Measurements from ENCODE around the gene PGK2.
"Not testable (repeated sequence)": the region's sequence is repeated elsewhere in the genome, so short reads cannot be mapped to it uniquely, and the experiment has no call there.

The PGK2 gene

GRCh38 chr6:49787176-49787575, at the start of gene PGK2:
Gene PGK2, minus strand, starts transcription at chr6:49787285. Its CDS starts 98 bp downstream, at chr6:49787187.
- DNase-seq, result no peak

GRCh38 chr6:49835140-49835539, 48.1 kb upstream of the PGK2 start:
- no peak for DNase-seq

GRCh38 chr6:49833386-49833785, 46.3 kb upstream of the PGK2 start:
- DNase-seq, result no peak

GRCh38 chr6:49826743-49827406, 39.8 kb upstream of the PGK2 start:
- no peak for DNase-seq

- DNase-seq, result no peak
Observed at GRCh38 chr6:49815166-49815565, 28.1 kb upstream of the PGK2 start.

GRCh38 chr6:49813248-49813647, 26.2 kb upstream of the PGK2 start:
- DNase-seq, result no peak

- no peak for DNase-seq
Observed at GRCh38 chr6:49806145-49806544, 19.1 kb upstream of the PGK2 start.

- DNase-seq, result no peak
Observed at GRCh38 chr6:49805246-49805645, 18.2 kb upstream of the PGK2 start.

GRCh38 chr6:49801525-49801924, 14.4 kb upstream of the PGK2 start:
- DNase-seq, result no peak

- DNase-seq, result no peak
Observed at GRCh38 chr6:49799090-49799489, 12.0 kb upstream of the PGK2 start.

- DNase-seq, result not testable (repeated sequence)
Observed at GRCh38 chr6:49796842-49797455, 9.9 kb upstream of the PGK2 start.

- no peak for DNase-seq
Observed at GRCh38 chr6:49790341-49790740, 3.3 kb upstream of the PGK2 start.

GRCh38 chr6:49784272-49784671, 2.8 kb downstream of the PGK2 start:
- no peak for DNase-seq

- no peak for DNase-seq
Observed at GRCh38 chr6:49782725-49783124, 4.4 kb downstream of the PGK2 start.

GRCh38 chr6:49782293-49782692, 4.8 kb downstream of the PGK2 start:
- DNase-seq, result no peak

GRCh38 chr6:49776444-49776843, 10.6 kb downstream of the PGK2 start:
- no peak for DNase-seq

- DNase-seq, result no peak
Observed at GRCh38 chr6:49775043-49775442, 12.0 kb downstream of the PGK2 start.

- DNase-seq, result no peak
Observed at GRCh38 chr6:49772285-49772684, 14.8 kb downstream of the PGK2 start.

- no peak for DNase-seq
Observed at GRCh38 chr6:49766762-49767161, 20.3 kb downstream of the PGK2 start.

- no peak for DNase-seq
Observed at GRCh38 chr6:49764571-49765236, 22.4 kb downstream of the PGK2 start.

GRCh38 chr6:49744259-49744658, 42.8 kb downstream of the PGK2 start, which contains the start of gene CRISP3:
Gene CRISP3, minus strand, starts transcription at chr6:49744388. Its CDS starts 21 bp downstream, at chr6:49744367.
- no peak for DNase-seq

- no peak for DNase-seq
Observed at GRCh38 chr6:49743429-49743828, 43.7 kb downstream of the PGK2 start.

- DNase-seq, result no peak
Observed at GRCh38 chr6:49739423-49739822, 47.7 kb downstream of the PGK2 start.

GRCh38 chr6:49736017-49736508, 51.0 kb downstream of the PGK2 start:
- DNase-seq, result no peak
